Thyroid gland (tissue), 4 donors: ENCODE measurements around the gene DHRS2. TPM values are rescaled to one million over a fixed set of nuclear protein-coding genes. Genes with fewer than 3 reads are reported as not detected.

ENCODE experiments used
- DNase-seq, 2 donors: peaks; one replicate each; pipeline ENCODE4 v3.0.0-alpha.2; 2019
- H3K27ac ChIP-seq, 3 donors: fragments of 200-600 bp; sonication (generic); 1 replicate in 2 of 3; 2 replicates in 1 of 3; pipeline ENCODE4 v1.5.1; 2016 to 2019; ENCODE audit warnings: mild to moderate bottlenecking in 1 of 3, moderate library complexity in 1 of 3
- H3K27me3 ChIP-seq: fragments of 200-600 bp; sonication (generic); one replicate; pipeline ENCODE4 v1.5.1; 2019
- H3K36me3 ChIP-seq, 2 donors: fragments of 200-600 bp; sonication (generic); one replicate each; pipeline ENCODE4 v1.5.1; 2016 to 2019
- H3K4me1 ChIP-seq, 2 donors: fragments of 200-600 bp; sonication (generic); one replicate each; pipeline ENCODE4 v1.5.1; 2017 to 2019
- H3K4me3 ChIP-seq, 3 donors: fragments of 200-600 bp; sonication (generic); replicated peaks in 1 of 3; 1 replicate in 2 of 3; 2 replicates in 1 of 3; pipeline ENCODE4 v1.5.1; 2016; ENCODE audit warnings: mild to moderate bottlenecking in 1 of 3
- H3K9me3 ChIP-seq: fragments of 200-600 bp; sonication (generic); one replicate; pipeline ENCODE4 v1.5.1; 2017
- CTCF ChIP-seq, 6 experiments: fragments of 200-600 bp in 3 of 6; fragments of 450-650 bp in 3 of 6; sonication (generic) in 3 of 6; IDR thresholded peaks; one replicate each; pipeline ENCODE4 v1.5.1; 2016 to 2019; ENCODE audit warnings: antibody characterized with exemption in 6 of 6, mild to moderate bottlenecking in 2 of 6, inconsistent platforms in 1 of 6, moderate library complexity in 1 of 6
- POLR2A ChIP-seq, 2 donors: fragments of 450-650 bp; IDR thresholded peaks; one replicate each; pipeline ENCODE4 v1.6.1; 2017; ENCODE audit warnings: antibody characterized with exemption in 2 of 2, mild to moderate bottlenecking in 2 of 2, moderate library complexity in 1 of 2
- WGBS, 2 donors: methylation state at CpG; one replicate each; pipeline ENCODE4 v1.1.5; 2017; 5-methylcytosine and 5-hydroxymethylcytosine counted together
- intact Hi-C: fragments of 100-400 bp; cut with DNase I; formaldehyde crosslinking; loops from one replicate; pipeline ENCODE4 v1.15.1; 2023
- total RNA-seq, 4 donors: library from RNA; depleted of rRNA; stranded (reverse); fragments of >200 nt; gene quantifications; one replicate each; pipeline ENCODE4 v1.2.3, GENCODE V29; 2016

DHRS2 gene
- total RNA-seq, 4 donors from 2014 or later, result not detected

GRCh38 chr14:23650506-23650905 is 14.3 kb downstream of the DHRS2 start:
- no peak for DNase-seq
- Histone ChIP-seq H3K9me3 (no peaks in the 10 kb centered on the region), H3K27ac (no peak overlapping the region), H3K4me3 (no peak overlapping the region), H3K27me3 (no peaks in the 10 kb centered on the region), H3K4me1 (no peaks in the 10 kb centered on the region), H3K36me3 (no peaks in the 10 kb centered on the region)
- TF ChIP-seq POLR2A (IDR thresholded peaks at IDR 0.05) (no peak), CTCF (IDR thresholded peaks at IDR 0.05) (no peak)
- intact Hi-C loops, result no loop called here
- 82 to 83% methylated on average over 3 of the region's 3 CpGs for WGBS, 2 donors

GRCh38 chr14:23653051-23653450 is 16.9 kb downstream of the DHRS2 start:
- Histone ChIP-seq H3K27ac (no peak overlapping the region), H3K4me3 (no peak overlapping the region), H3K4me1 (no peaks in the 10 kb centered on the region), H3K27me3 (no peaks in the 10 kb centered on the region), H3K36me3 (no peaks in the 10 kb centered on the region), H3K9me3 (no peaks in the 10 kb centered on the region)
- intact Hi-C loops, result no loop called here
- WGBS, 2 donors, result 59 to 71% methylated on average over 1 of the region's 1 CpG
- no peak for TF ChIP-seq POLR2A (IDR thresholded peaks at IDR 0.05)
- TF ChIP-seq CTCF (IDR thresholded peaks at IDR 0.05), result no peak
- DNase-seq, result no peak

- no peaks in the 10 kb centered on the region for H3K4me1 ChIP-seq
- 81 to 87% methylated on average over 6 of the region's 6 CpGs for WGBS, 2 donors
Observed at GRCh38 chr14:23654231-23654630, 18.1 kb downstream of the DHRS2 start.

GRCh38 chr14:23657959-23658470 is 21.9 kb downstream of the DHRS2 start:
- no peaks in the 10 kb centered on the region for H3K36me3 ChIP-seq
- intact Hi-C loops, result no loop called here
- no peak for DNase-seq
- H3K4me3 ChIP-seq, result no peak overlapping the region
- H3K27me3 ChIP-seq, result no peaks in the 10 kb centered on the region
- no peaks in the 10 kb centered on the region for H3K9me3 ChIP-seq
- TF ChIP-seq CTCF (IDR thresholded peaks at IDR 0.05) (no peak), POLR2A (IDR thresholded peaks at IDR 0.05) (no peak)
- H3K27ac ChIP-seq, result no peak overlapping the region
- H3K4me1 ChIP-seq, result no peaks in the 10 kb centered on the region
- 67 to 71% methylated on average over 10 of the region's 10 CpGs for WGBS, 2 donors

More at GRCh38 chr14:23654231-23654630, 18.1 kb downstream of the DHRS2 start:
- no peaks in the 10 kb centered on the region for H3K27me3 ChIP-seq
- intact Hi-C loops, result no loop called here
- TF ChIP-seq POLR2A (IDR thresholded peaks at IDR 0.05) (no peak), CTCF (IDR thresholded peaks at IDR 0.05) (no peak)
- H3K27ac ChIP-seq, result no peak overlapping the region
- no peak overlapping the region for H3K4me3 ChIP-seq
- no peaks in the 10 kb centered on the region for H3K9me3 ChIP-seq
- H3K36me3 ChIP-seq, result no peaks in the 10 kb centered on the region
- DNase-seq, result no peak

- DNase-seq, result no peak
- Histone ChIP-seq H3K36me3 (no peaks in the 10 kb centered on the region), H3K27ac (no peak overlapping the region), H3K4me3 (no peak overlapping the region), H3K4me1 (no peaks in the 10 kb centered on the region), H3K9me3 (no peaks in the 10 kb centered on the region), H3K27me3 (no peaks in the 10 kb centered on the region)
- intact Hi-C loops, result no loop called here
- 77 to 81% methylated on average over 9 to 11 of the region's 11 CpGs for WGBS, 2 donors
- no peak for TF ChIP-seq CTCF (IDR thresholded peaks at IDR 0.05)
- no peak for TF ChIP-seq POLR2A (IDR thresholded peaks at IDR 0.05)
Observed at GRCh38 chr14:23660290-23661226, 24.4 kb downstream of the DHRS2 start.
